Endodermal cell (in vitro differentiated cells): ENCODE results near the gene NOD2. TPM values are rescaled to one million over a fixed set of nuclear protein-coding genes. Genes with fewer than 3 reads are reported as not detected.

Experiments used
- DNase-seq: peaks from one replicate; pipeline ENCODE4 v3.0.0-alpha.2; 2017
- H3K27ac ChIP-seq: 2 replicates; pipeline ENCODE4 v1.5.1; 2013; ENCODE audit warnings: mild to moderate bottlenecking, low read depth, low read length, moderate library complexity
- H3K27me3 ChIP-seq: 2 replicates; pipeline ENCODE4 v1.6.1; 2013; ENCODE audit warnings: mild to moderate bottlenecking, low read length, moderate library complexity; ENCODE audit not compliant: insufficient read depth, control insufficient read depth, poor library complexity, severe bottlenecking
- H3K36me3 ChIP-seq: 2 replicates; pipeline ENCODE4 v1.7.0; 2013; ENCODE audit warnings: mild to moderate bottlenecking, low read length, moderate library complexity; ENCODE audit not compliant: control insufficient read depth, insufficient read depth
- H3K4me1 ChIP-seq: one replicate; pipeline ENCODE4 v1.7.0; 2013; ENCODE audit warnings: low read length; ENCODE audit not compliant: control insufficient read depth, insufficient read depth
- H3K4me3 ChIP-seq: 2 replicates; pipeline ENCODE4 v1.5.1; 2013; ENCODE audit warnings: mild to moderate bottlenecking, low read length, moderate library complexity
- H3K9ac ChIP-seq: 2 replicates; pipeline ENCODE4 v1.6.1; 2013; ENCODE audit warnings: mild to moderate bottlenecking, low read length, moderate library complexity; ENCODE audit not compliant: poor library complexity, severe bottlenecking; ENCODE audit errors: extremely low read depth
- H3K9me3 ChIP-seq: 2 replicates; pipeline ENCODE4 v1.6.1; 2013; ENCODE audit warnings: mild to moderate bottlenecking, low read length, moderate library complexity; ENCODE audit not compliant: control insufficient read depth
- H3K27ac Mint-ChIP-seq: 2 replicates; pipeline ENCODE4 v1.8.0; 2020; ENCODE audit warnings: mixed read lengths
- H3K27me3 Mint-ChIP-seq: 2 replicates; pipeline ENCODE4 v1.8.0; 2021; ENCODE audit warnings: mild to moderate bottlenecking, mixed read lengths; ENCODE audit not compliant: insufficient read depth
- H3K36me3 Mint-ChIP-seq: 2 replicates; pipeline ENCODE4 v1.8.0; 2020; ENCODE audit warnings: low read depth, mixed read lengths
- H3K4me1 Mint-ChIP-seq: 2 replicates; pipeline ENCODE4 v1.8.0; 2020; ENCODE audit warnings: mixed read lengths
- H3K4me3 Mint-ChIP-seq: 2 replicates; pipeline ENCODE4 v1.8.0; 2020; ENCODE audit warnings: mild to moderate bottlenecking, moderate library complexity, mixed read lengths
- H3K9me3 Mint-ChIP-seq: 2 replicates; pipeline ENCODE4 v1.8.0; 2020; ENCODE audit warnings: mild to moderate bottlenecking, mixed read lengths
- WGBS, 2 experiments: methylation state at CpG; one replicate each; pipeline versions ENCODE4 v1.1.5 to v1.1.7; 2013; ENCODE audit warnings: missing lambda C conversion rate in 2 of 2, mixed read lengths in 1 of 2; ENCODE audit not compliant: insufficient coverage in 1 of 2, insufficient read length in 1 of 2; 5-methylcytosine and 5-hydroxymethylcytosine counted together
- total RNA-seq, 2 donors: library from RNA; stranded (reverse); fragmentation: NEBNext Ultra II Directional in 1 of 2; extraction: Animal tissue kit (Norgen Biotek cat#: 25700) in 1 of 2; gene quantifications; 2 replicates in 1 of 2; 3 replicates in 1 of 2; pipeline ENCODE4 v1.2.1, GENCODE V29; 2021
- TF ChIP-seq, protein P1 (sequence below): fragments of 200-600 bp; sonication (generic); conservative IDR thresholded peaks from 2 replicates; pipeline ENCODE4 v1.5.0; 2021; ENCODE audit warnings: antibody characterized with exemption, mild to moderate bottlenecking

Gene NOD2
- total RNA-seq, 2 donors from 2014 or later = 0.33 to 0.42 TPM

DNA sequence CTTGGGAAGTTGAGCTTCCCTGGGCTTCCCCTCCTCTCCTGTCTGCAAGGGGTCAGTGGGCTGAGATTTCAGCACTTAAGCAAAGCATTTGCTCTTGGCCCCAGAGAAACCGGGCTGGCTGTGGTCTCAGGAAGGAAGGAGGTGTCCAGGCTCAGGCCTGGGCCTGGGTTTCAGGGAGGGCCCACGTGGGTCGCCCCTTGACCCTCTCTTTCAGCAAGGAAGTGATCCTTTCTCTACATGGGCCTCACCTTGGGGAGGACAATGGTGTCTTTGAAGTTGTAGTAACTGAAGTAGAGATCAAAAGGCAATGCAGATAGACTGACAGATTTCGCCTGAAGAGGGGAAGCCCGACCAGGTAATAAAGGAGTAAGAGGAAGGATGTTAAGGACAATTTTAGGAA lies 2.7 kb downstream of the NOD2 start:
- DNase-seq = peak; percentile 37
- peaks cover 6% of the 10 kb centered on the region for H3K4me1 Mint-ChIP-seq
- no peaks in the 10 kb centered on the region for H3K9me3 Mint-ChIP-seq
- Histone ChIP-seq H3K4me3 (no peak overlapping the region), H3K27me3 (peaks cover 39% of the 10 kb centered on the region), H3K27ac (no peak overlapping the region), H3K9ac (no peak overlapping the region), H3K36me3 (no peaks in the 10 kb centered on the region), H3K4me1 (no peaks in the 10 kb centered on the region), H3K9me3 (no peaks in the 10 kb centered on the region)
- H3K27ac Mint-ChIP-seq = no peak overlapping the region
- 60 to 64% methylated on average over 3 to 5 of the region's 5 CpGs for WGBS, 2 experiments
- no peaks in the 10 kb centered on the region for H3K36me3 Mint-ChIP-seq
- H3K4me3 Mint-ChIP-seq = no peak overlapping the region
- TF ChIP-seq, protein P1, sequence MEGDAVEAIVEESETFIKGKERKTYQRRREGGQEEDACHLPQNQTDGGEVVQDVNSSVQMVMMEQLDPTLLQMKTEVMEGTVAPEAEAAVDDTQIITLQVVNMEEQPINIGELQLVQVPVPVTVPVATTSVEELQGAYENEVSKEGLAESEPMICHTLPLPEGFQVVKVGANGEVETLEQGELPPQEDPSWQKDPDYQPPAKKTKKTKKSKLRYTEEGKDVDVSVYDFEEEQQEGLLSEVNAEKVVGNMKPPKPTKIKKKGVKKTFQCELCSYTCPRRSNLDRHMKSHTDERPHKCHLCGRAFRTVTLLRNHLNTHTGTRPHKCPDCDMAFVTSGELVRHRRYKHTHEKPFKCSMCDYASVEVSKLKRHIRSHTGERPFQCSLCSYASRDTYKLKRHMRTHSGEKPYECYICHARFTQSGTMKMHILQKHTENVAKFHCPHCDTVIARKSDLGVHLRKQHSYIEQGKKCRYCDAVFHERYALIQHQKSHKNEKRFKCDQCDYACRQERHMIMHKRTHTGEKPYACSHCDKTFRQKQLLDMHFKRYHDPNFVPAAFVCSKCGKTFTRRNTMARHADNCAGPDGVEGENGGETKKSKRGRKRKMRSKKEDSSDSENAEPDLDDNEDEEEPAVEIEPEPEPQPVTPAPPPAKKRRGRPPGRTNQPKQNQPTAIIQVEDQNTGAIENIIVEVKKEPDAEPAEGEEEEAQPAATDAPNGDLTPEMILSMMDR = no peak
- H3K27me3 Mint-ChIP-seq = peaks cover 31% of the 10 kb centered on the region

GRCh38 chr16:50696575-50697420 lies 3.4 kb downstream of the NOD2 start:
- H3K4me1 Mint-ChIP-seq = peaks cover 6% of the 10 kb centered on the region

DNA sequence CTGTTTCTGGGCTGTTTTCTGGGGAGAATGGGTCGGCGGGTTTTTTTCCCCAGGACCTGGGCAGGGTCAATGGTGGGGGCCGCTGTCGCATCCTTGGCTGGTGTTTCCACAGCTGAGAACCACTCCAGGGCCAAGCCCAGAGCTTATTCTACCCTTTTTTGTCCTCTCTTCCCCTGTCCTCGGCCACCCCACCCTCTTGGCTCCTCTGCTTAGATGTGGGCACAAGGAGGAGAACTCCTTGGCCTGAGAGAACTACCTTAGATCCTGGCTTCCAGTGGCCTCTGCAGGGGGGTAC lies 4.0 kb downstream of the NOD2 start:
- no peak for DNase-seq
- Histone ChIP-seq H3K27me3 (peaks cover 31% of the 10 kb centered on the region), H3K27ac (no peak overlapping the region), H3K36me3 (no peaks in the 10 kb centered on the region), H3K9me3 (no peaks in the 10 kb centered on the region), H3K9ac (no peak overlapping the region), H3K4me3 (no peak overlapping the region), H3K4me1 (no peaks in the 10 kb centered on the region)
- Mint-ChIP-seq H3K9me3 (no peaks in the 10 kb centered on the region), H3K4me1 (peaks cover 6% of the 10 kb centered on the region), H3K27ac (no peak overlapping the region), H3K27me3 (peaks cover 29% of the 10 kb centered on the region), H3K36me3 (no peaks in the 10 kb centered on the region), H3K4me3 (no peak overlapping the region)
- TF ChIP-seq, protein P1 = no peak
- WGBS, 2 experiments = 91 to 100% methylated on average over 1 to 5 of the region's 5 CpGs

More at GRCh38 chr16:50696575-50697420, 3.4 kb downstream of the NOD2 start:
- H3K27me3 ChIP-seq = peaks cover 36% of the 10 kb centered on the region
- no peaks in the 10 kb centered on the region for H3K9me3 ChIP-seq
- Mint-ChIP-seq H3K36me3 (no peaks in the 10 kb centered on the region), H3K4me3 (no peak overlapping the region), H3K27me3 (peaks cover 31% of the 10 kb centered on the region), H3K9me3 (no peaks in the 10 kb centered on the region), H3K27ac (no peak overlapping the region)
- no peak overlapping the region for H3K4me3 ChIP-seq
- DNase-seq = peak; percentile 39
- no peak overlapping the region for H3K9ac ChIP-seq
- H3K4me1 ChIP-seq = no peaks in the 10 kb centered on the region
- no peak overlapping the region for H3K27ac ChIP-seq
- 85 to 93% methylated on average over 7 to 15 of the region's 15 CpGs for WGBS, 2 experiments
- no peaks in the 10 kb centered on the region for H3K36me3 ChIP-seq
- TF ChIP-seq, protein P1 = no peak
